HCT116 (cell line): ENCODE results near the gene OR7G3. TPM values are rescaled to one million over a fixed set of nuclear protein-coding genes. Genes with fewer than 3 reads are reported as not detected.

ENCODE experiments used
- ATAC-seq: fragments of 200-7000 bp; cut with Tn5 transposase; 2 replicates; pipeline ENCODE4 v1.9.1; 2020; ENCODE audit warnings: mild to moderate bottlenecking, moderate library complexity
- BruUV-seq: library from RNA; stranded (reverse); fragments of 400-500 nt; replicated peaks from 2 replicates; lab custom pipeline; 2021; lab: Mats Ljungman, UMichigan
- CTCF ChIA-PET: fragments of 300-600 bp; sonication (Branson Sonifier 250); formaldehyde crosslinking; loops from one replicate; lab custom pipeline; 2021; ENCODE audit warnings: antibody characterized with exemption; lab: Charles Lee
- POLR2A ChIA-PET: fragments of 300-600, 350-600 bp; sonication (Branson Sonifier 250); formaldehyde crosslinking; loops from one replicate; lab custom pipeline; 2021; ENCODE audit warnings: antibody characterized with exemption; lab: Charles Lee
- RAD21 ChIA-PET, 2 experiments: fragments of 300-600 bp; sonication (Branson Sonifier 250); formaldehyde crosslinking; loops; one replicate each; lab custom pipeline; 2023; ENCODE audit warnings: low total read pairs in 2 of 2; ENCODE audit not compliant: uncharacterized antibody in 2 of 2, unreplicated experiment in 2 of 2, low non-redundant PET in 1 of 2; lab: Charles Lee
- DNase-seq: peaks from one replicate; pipeline ENCODE4 v3.0.0-alpha.2; 2010; ENCODE audit warnings: low read depth, low spot score
- H2AFZ ChIP-seq: fragments of 200-600 bp; shearing (Covaris generic), sonication (generic); 2 replicates; pipeline ENCODE4 v1.6.1; 2017; ENCODE audit warnings: low read depth, mixed run types, mixed read lengths, antibody characterized with exemption, low read length; ENCODE audit not compliant: poor library complexity, severe bottlenecking
- H3K27ac ChIP-seq: 2 replicates; pipeline ENCODE4 v1.5.1; 2012; ENCODE audit warnings: low read depth, low read length
- H3K27me3 ChIP-seq: fragments of 200-600 bp; sonication (generic); 2 replicates; pipeline ENCODE4 v1.6.1; 2016; ENCODE audit warnings: mixed run types, low read length, mixed read lengths; ENCODE audit not compliant: insufficient read depth
- H3K36me3 ChIP-seq, 2 experiments: fragments of 200-500 bp in 1 of 2; fragments of 200-600 bp in 1 of 2; sonication (Bioruptor generic) in 1 of 2; sonication (generic) in 1 of 2; 2 replicates each; pipeline versions ENCODE4 v1.5.1 to v1.6.1; 2014 to 2016; ENCODE audit warnings: low read length in 2 of 2, inconsistent platforms in 1 of 2, mixed read lengths in 1 of 2, mixed run types in 1 of 2; ENCODE audit not compliant: insufficient read depth in 2 of 2, control insufficient read depth in 1 of 2
- H3K4me1 ChIP-seq, 2 experiments: fragments of 200-600 bp in 1 of 2; sonication (generic) in 1 of 2; 2 replicates each; pipeline versions ENCODE4 v1.5.1 to v1.6.1; 2012 to 2017; ENCODE audit warnings: low read length in 2 of 2, inconsistent platforms in 1 of 2, mild to moderate bottlenecking in 1 of 2, mixed read lengths in 1 of 2, mixed run types in 1 of 2, moderate library complexity in 1 of 2; ENCODE audit not compliant: insufficient read depth in 2 of 2, control insufficient read depth in 1 of 2
- H3K4me2 ChIP-seq: fragments of 200-600 bp; sonication (generic); 2 replicates; pipeline ENCODE4 v1.6.1; 2017; ENCODE audit warnings: mixed run types, low read length, mixed read lengths
- H3K4me3 ChIP-seq, 2 experiments: fragments of 200-600 bp in 1 of 2; sonication (generic) in 1 of 2; replicated peaks in 1 of 2; 2 replicates each; pipeline ENCODE4 v1.5.1; 2011 to 2016; ENCODE audit warnings: low read length in 2 of 2, control low read depth in 1 of 2, low read depth in 1 of 2, mild to moderate bottlenecking in 1 of 2, mixed read lengths in 1 of 2, mixed run types in 1 of 2
- H3K79me2 ChIP-seq: fragments of 200-600 bp; sonication (generic); 2 replicates; pipeline ENCODE4 v1.6.1; 2017; ENCODE audit warnings: mild to moderate bottlenecking, mixed run types, low read length, moderate library complexity, mixed read lengths; ENCODE audit not compliant: insufficient read depth
- H3K9ac ChIP-seq: fragments of 200-600 bp; sonication (generic); 2 replicates; pipeline ENCODE4 v1.6.1; 2016; ENCODE audit warnings: low read length, mixed read lengths
- H3K9me2 ChIP-seq: fragments of 200-600 bp; sonication (generic), shearing (Covaris generic); 2 replicates; pipeline ENCODE4 v1.6.1; 2017; ENCODE audit warnings: mixed run types, mild to moderate bottlenecking, moderate library complexity; ENCODE audit not compliant: insufficient read depth
- H3K9me3 ChIP-seq, 2 experiments: fragments of 200-500 bp in 1 of 2; fragments of 200-600 bp in 1 of 2; sonication (Bioruptor generic) in 1 of 2; sonication (generic) in 1 of 2; 2 replicates each; pipeline ENCODE4 v1.6.1; 2014 to 2017; ENCODE audit warnings: low read length in 2 of 2, mixed read lengths in 2 of 2, inconsistent platforms in 1 of 2, low read depth in 1 of 2, mild to moderate bottlenecking in 1 of 2, mixed run types in 1 of 2, moderate library complexity in 1 of 2; ENCODE audit not compliant: control insufficient read depth in 1 of 2, insufficient read depth in 1 of 2
- H4K20me1 ChIP-seq: fragments of 200-600 bp; sonication (generic), shearing (Covaris generic); 2 replicates; pipeline ENCODE4 v1.6.1; 2017; ENCODE audit warnings: mixed run types, mild to moderate bottlenecking, moderate library complexity; ENCODE audit not compliant: insufficient read depth
- CEBPB ChIP-seq: IDR thresholded peaks from 2 replicates; pipeline ENCODE4 v1.6.1; 2012; ENCODE audit warnings: low read depth
- CTCF ChIP-seq, 3 experiments: fragments of 200-600 bp in 1 of 3; sonication (generic) in 1 of 3; IDR thresholded peaks in 2 of 3; conservative IDR thresholded peaks in 1 of 3; 2 replicates each; pipeline ENCODE4 v1.5.1; 2012 to 2017; ENCODE audit warnings: low read depth in 2 of 3, low read length in 2 of 3, antibody characterized with exemption in 1 of 3, borderline replicate concordance in 1 of 3, control low read depth in 1 of 3, mild to moderate bottlenecking in 1 of 3, mixed read lengths in 1 of 3, mixed run types in 1 of 3, moderate library complexity in 1 of 3; ENCODE audit not compliant: insufficient read depth in 1 of 3
- EGR1 ChIP-seq: IDR thresholded peaks from 2 replicates; pipeline ENCODE4 v1.6.1; 2012; ENCODE audit warnings: low read depth
- EZH2phosphoT487 ChIP-seq: fragments of 200-600 bp; IDR thresholded peaks from 2 replicates; pipeline ENCODE4 v1.6.1; 2018; ENCODE audit warnings: antibody characterized with exemption, borderline replicate concordance
- POLR2AphosphoS5 ChIP-seq: IDR thresholded peaks from 2 replicates; pipeline ENCODE4 v1.6.1; 2011; ENCODE audit warnings: mild to moderate bottlenecking, low read depth, low read length, moderate library complexity
- SIN3A ChIP-seq: IDR thresholded peaks from 2 replicates; pipeline ENCODE4 v1.6.1; 2012; ENCODE audit warnings: low read depth
- YY1 ChIP-seq: IDR thresholded peaks from 2 replicates; pipeline ENCODE4 v1.6.1; 2011; ENCODE audit warnings: low read length, low read depth, moderate library complexity, mild to moderate bottlenecking; ENCODE audit not compliant: insufficient replicate concordance; ENCODE audit errors: extremely low read depth
- intact Hi-C: fragments of 100-400 bp; cut with micrococcal nuclease; formaldehyde crosslinking; loops from 2 replicates; pipeline ENCODE4 v1.10.0; 2022
- total RNA-seq: library from RNA; stranded (reverse); gene quantifications from one replicate; pipeline ENCODE4 v1.2.1, GENCODE V29; 2021; ENCODE audit not compliant: unreplicated experiment

The OR7G3 gene
- total RNA-seq, 1 experiment from 2014 or later, result not detected

GRCh38 chr19:9155591-9155990 lies 28.8 kb upstream of the OR7G3 start (continued):
- TF ChIP-seq CTCF (IDR thresholded peaks at IDR 0.05 in 2 of 3, conservative IDR thresholded peaks at IDR 0.05 in 1 of 3; ENCODE audit: borderline replicate concordance in 1 of 3, insufficient read depth in 1 of 3, low read depth in 2 of 3, low read length in 2 of 3), result no peak
- no peak for TF ChIP-seq EZH2phosphoT487

- intact Hi-C loops, result no loop called here
- ChIA-PET RAD21 (no interaction called here), CTCF (no interaction called here), POLR2A (no interaction called here)
- Histone ChIP-seq H3K79me2 (peaks cover 100% of the 10 kb centered on the region), H3K27ac (no peak overlapping the region), H4K20me1 (no peaks in the 10 kb centered on the region), H3K9me2 (no peaks in the 10 kb centered on the region), H3K4me2 (no peak overlapping the region), H3K9me3 (peaks cover 50 to 56% of the 10 kb centered on the region in 2 experiments; a peak in 3 of 4 replicates), H3K4me3 (no peak overlapping the region), H3K36me3 (peaks cover 0 to 62% of the 10 kb centered on the region in 2 experiments), H3K4me1 (peaks cover 0 to 6% of the 10 kb centered on the region in 2 experiments; a peak in 1 of 4 replicates), H2AFZ (no peak overlapping the region), H3K9ac (no peak overlapping the region), H3K27me3 (no peaks in the 10 kb centered on the region)
- no TSS peak for BruUV-seq
- ATAC-seq, result no peak
- TF ChIP-seq CEBPB (no peak), SIN3A (no peak), POLR2AphosphoS5 (no peak), EGR1 (no peak), YY1 (no peak)
- no peak for DNase-seq
These were observed 24.6 kb upstream of the OR7G3 start for GRCh38 chr19:9151367-9151766.
